GM12878 (cell line): ENCODE results near the gene ADA. TPM values are rescaled to one million over a fixed set of nuclear protein-coding genes. Genes with fewer than 3 reads are reported as not detected.

Experiments
- ATAC-seq: fragments of 200-7000 bp; cut with Tn5 transposase; 3 replicates; pipeline ENCODE4 v1.9.1; 2020; ENCODE audit warnings: mild to moderate bottlenecking, moderate library complexity
- BruUV-seq: library from RNA; stranded (reverse); fragments of 400-500 nt; replicated peaks from 2 replicates; lab custom pipeline; 2021; lab: Mats Ljungman, UMichigan
- CTCF ChIA-PET: fragments of 300-600 bp; sonication (Branson Sonifier 250); formaldehyde crosslinking; extraction: SDS; loops from one replicate; lab custom pipeline; 2021; ENCODE audit warnings: inconsistent platforms; lab: Yijun Ruan, JAX
- POLR2A ChIA-PET: fragments of 350-600 bp; formaldehyde crosslinking; extraction: SDS; loops from one replicate; lab custom pipeline; 2021; ENCODE audit warnings: inconsistent platforms; lab: Charles Lee
- RAD21 ChIA-PET: fragments of 300-600 bp; sonication (Branson Sonifier 250); formaldehyde crosslinking; loops from one replicate; lab custom pipeline; 2023; ENCODE audit warnings: antibody characterized with exemption; ENCODE audit not compliant: unreplicated experiment; lab: Charles Lee
- SMC1A ChIA-PET: fragments of 300-600 bp; sonication (Branson Sonifier 250); formaldehyde crosslinking; loops from one replicate; lab custom pipeline; 2023; ENCODE audit not compliant: unreplicated experiment, uncharacterized antibody; lab: Charles Lee
- DNase-seq: peaks from one replicate; pipeline ENCODE4 v3.0.0-alpha.2; 2011; ENCODE audit warnings: low read depth, low spot score
- FAIRE-seq: peaks from 3 replicates; lab custom pipeline; 2011; peaks lifted over from hg19 to GRCh38; lab: Jason Lieb, UNC
- H2AFZ ChIP-seq: 2 replicates; pipeline ENCODE4 v1.6.0; 2011; ENCODE audit warnings: low read depth, low read length, control low read depth; ENCODE audit not compliant: control insufficient read depth
- H3K27ac ChIP-seq: 2 replicates; pipeline ENCODE4 v1.5.1; 2011; ENCODE audit warnings: control low read depth; ENCODE audit not compliant: control insufficient read depth, insufficient read depth
- H3K27me3 ChIP-seq, 2 experiments: replicated peaks in 1 of 2; 2 replicates each; pipeline versions ENCODE4 v1.6.0 to v1.6.1; 2011; ENCODE audit warnings: low read length in 1 of 2; ENCODE audit not compliant: control insufficient read depth in 2 of 2, insufficient read depth in 2 of 2
- H3K36me3 ChIP-seq, 2 experiments: 2 replicates each; pipeline ENCODE4 v1.5.1; 2011; ENCODE audit warnings: low read length in 1 of 2; ENCODE audit not compliant: control insufficient read depth in 2 of 2, insufficient read depth in 2 of 2
- H3K4me1 ChIP-seq: 2 replicates; pipeline ENCODE4 v1.6.1; 2011; ENCODE audit warnings: mild to moderate bottlenecking, low read length, moderate library complexity, mixed read lengths; ENCODE audit not compliant: control insufficient read depth, insufficient read depth
- H3K4me2 ChIP-seq: 2 replicates; pipeline ENCODE4 v1.6.0; 2011; ENCODE audit warnings: control low read depth; ENCODE audit not compliant: control insufficient read depth, insufficient read depth
- H3K4me3 ChIP-seq: fragments of 200-600 bp; sonication (generic); 2 replicates; pipeline ENCODE4 v1.5.1; 2016
- H3K79me2 ChIP-seq: 2 replicates; pipeline ENCODE4 v1.6.0; 2011; ENCODE audit warnings: low read length; ENCODE audit not compliant: control insufficient read depth, insufficient read depth
- H3K9ac ChIP-seq: 2 replicates; pipeline ENCODE4 v1.8.0; 2011; ENCODE audit warnings: low read length, control low read depth, mixed read lengths; ENCODE audit not compliant: control insufficient read depth, insufficient read depth
- H3K9me3 ChIP-seq: replicated peaks from 3 replicates; pipeline ENCODE4 v1.5.1; 2011; ENCODE audit warnings: mild to moderate bottlenecking, low read length; ENCODE audit not compliant: control insufficient read depth, insufficient read depth
- H4K20me1 ChIP-seq: 2 replicates; pipeline ENCODE4 v1.6.0; 2011; ENCODE audit not compliant: control insufficient read depth, insufficient read depth
- HDGF ChIP-seq: fragments of 450-650 bp; IDR thresholded peaks from 2 replicates; pipeline ENCODE4 v1.6.1; 2016; ENCODE audit warnings: antibody characterized with exemption
- NRF1 ChIP-seq: conservative IDR thresholded peaks from 2 replicates; pipeline ENCODE4 v1.6.1; 2011; ENCODE audit warnings: mild to moderate bottlenecking, low read depth, low read length, improper control_type of control experiment
- RCOR1 ChIP-seq: conservative IDR thresholded peaks from 2 replicates; pipeline ENCODE4 v1.6.1; 2012; ENCODE audit warnings: low read depth, low read length, improper control_type of control experiment
- SMAD5 ChIP-seq: IDR thresholded peaks from 2 replicates; pipeline ENCODE4 v1.6.1; 2016; ENCODE audit warnings: antibody characterized with exemption, low read depth
- SP1 ChIP-seq: IDR thresholded peaks from one replicate; pipeline ENCODE4 v1.6.1; 2011; ENCODE audit warnings: low read depth, low read length
- SUPT20H ChIP-seq: IDR thresholded peaks from 2 replicates; pipeline ENCODE4 v1.6.1; 2011; ENCODE audit warnings: low read depth, mild to moderate bottlenecking, low read length, moderate library complexity, borderline replicate concordance; ENCODE audit not compliant: control insufficient read depth
- TAF1 ChIP-seq: IDR thresholded peaks from 2 replicates; pipeline ENCODE4 v1.6.1; 2011; ENCODE audit warnings: mild to moderate bottlenecking, low read depth, low read length, borderline replicate concordance
- TCF3 ChIP-seq: IDR thresholded peaks from 2 replicates; pipeline ENCODE4 v1.6.1; 2012; ENCODE audit warnings: low read depth, mild to moderate bottlenecking, low read length, borderline replicate concordance; ENCODE audit not compliant: insufficient read depth
- YY1 ChIP-seq: IDR thresholded peaks from 2 replicates; pipeline ENCODE4 v1.6.1; 2011; ENCODE audit warnings: low read depth, mild to moderate bottlenecking, low read length
- WGBS: methylation state at CpG from one replicate; pipeline ENCODE4 v1.1.6; 2016; ENCODE audit warnings: low lambda C conversion rate; ENCODE audit not compliant: insufficient replicate concordance, insufficient coverage; ENCODE audit errors: missing lambda C conversion rate; 5-methylcytosine and 5-hydroxymethylcytosine counted together
- in situ Hi-C: fragments of 300-500 bp; cut with MboI; formaldehyde crosslinking; loops from 9 replicates; pipeline ENCODE4 v1.14.3; 2018; ENCODE audit warnings: mixed read lengths
- intact Hi-C: fragments of 100-400 bp; cut with micrococcal nuclease; formaldehyde crosslinking; loops from one replicate; pipeline ENCODE4 v1.14.2; 2022; ENCODE audit not compliant: unreplicated experiment
- polyA plus RNA-seq, 11 experiments: library from polyadenylated mRNA; depleted of rRNA in 4 of 11; unstranded in 6 of 11; stranded (reverse) in 5 of 11; fragments of >200 nt; fragmentation: Nextera tagmentation in 4 of 11; fragmentation: Illumina TruSeq in 1 of 11; extraction: Ambion mirVana in 4 of 11; extraction: Trizol in 1 of 11; gene quantifications; 1 replicate in 1 of 11; 2 replicates in 10 of 11; pipeline versions ENCODE4 v1.2.1 to v1.2.3, GENCODE V29; 2011 to 2016; ENCODE audit warnings: inconsistent platforms in 2 of 11, missing spikeins in 2 of 11, low read depth in 1 of 11
- total RNA-seq, 4 experiments: library from RNA; depleted of rRNA in 3 of 4; stranded (reverse); fragments of >200 nt in 3 of 4; fragmentation: Illumina TruSeq in 1 of 4; extraction: Trizol in 1 of 4; gene quantifications; 2 replicates each; pipeline versions ENCODE4 v1.2.1 to v1.2.3, GENCODE V29; 2013 to 2021
- TF ChIP-seq, protein P1 (sequence below): IDR thresholded peaks from 2 replicates; pipeline ENCODE4 v1.6.1; 2011; ENCODE audit warnings: low read depth, mild to moderate bottlenecking, low read length, moderate library complexity, borderline replicate concordance; ENCODE audit errors: extremely low read depth
- TF ChIP-seq, protein P2 (sequence below): fragments of 450-650 bp; IDR thresholded peaks from 2 replicates; pipeline ENCODE4 v1.6.1; 2016; ENCODE audit warnings: mild to moderate bottlenecking, moderate library complexity, borderline replicate concordance
- TF ChIP-seq, protein P3 (sequence below): fragments of 450-650 bp; formaldehyde crosslinking; IDR thresholded peaks from 2 replicates; pipeline ENCODE4 v1.4.0; 2022; ENCODE audit warnings: mild to moderate bottlenecking, moderate library complexity

ADA gene
- total and polyA plus RNA-seq, 10 of the 15 experiments (the other 5 are each of a cell fraction or from before 2014, with no cell fraction given), result 40.9 to 217 (median 90.8) TPM

DNA sequence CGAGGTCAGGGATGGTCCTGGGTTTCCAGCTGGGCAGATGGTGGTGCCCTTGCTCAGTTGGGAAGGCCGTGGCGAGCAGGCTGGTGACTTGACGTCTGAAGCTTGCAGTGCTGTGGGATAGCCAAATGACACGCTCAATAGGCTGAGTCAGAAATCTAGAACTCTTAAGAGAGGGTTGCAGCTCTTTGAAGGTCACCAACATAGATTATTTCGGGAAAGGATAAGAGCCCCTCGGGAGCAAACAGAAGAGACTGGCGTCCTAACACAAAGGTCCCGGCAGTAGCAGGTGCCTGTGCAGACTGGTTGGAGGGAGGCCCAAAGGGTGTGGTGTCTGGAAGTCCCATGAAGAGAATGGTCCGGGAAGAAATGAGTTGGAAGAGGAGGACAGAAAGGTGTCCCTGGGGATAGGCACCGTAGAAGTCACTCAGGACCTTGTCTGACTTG lies 50.7 kb downstream of the ADA start (continued):
- TF ChIP-seq, protein P1, sequence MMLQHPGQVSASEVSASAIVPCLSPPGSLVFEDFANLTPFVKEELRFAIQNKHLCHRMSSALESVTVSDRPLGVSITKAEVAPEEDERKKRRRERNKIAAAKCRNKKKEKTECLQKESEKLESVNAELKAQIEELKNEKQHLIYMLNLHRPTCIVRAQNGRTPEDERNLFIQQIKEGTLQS, result no peak
- TF ChIP-seq SP1 (no peak), TCF3 (no peak), YY1 (no peak), SMAD5 (no peak)

DNA sequence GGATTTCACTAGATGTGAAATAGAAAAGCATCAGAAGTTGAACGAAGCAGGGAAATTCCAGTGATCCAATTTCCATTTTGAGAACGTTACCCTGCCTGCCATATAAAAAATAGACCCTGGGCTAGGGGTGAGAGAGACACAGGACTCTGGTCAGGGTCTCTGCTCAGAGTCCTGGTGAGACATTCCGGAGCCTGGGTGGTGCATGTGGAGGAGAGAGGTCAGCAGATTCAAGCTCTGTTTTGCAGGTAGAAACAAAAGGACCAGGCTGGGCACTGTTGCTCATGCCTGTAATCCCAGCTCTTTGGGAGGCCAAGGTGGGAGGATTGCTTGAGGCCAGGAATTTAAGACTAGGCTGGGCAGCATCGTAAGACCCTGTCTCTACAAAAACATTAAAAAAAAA lies 51.2 kb downstream of the ADA start:
- WGBS, result 40% methylated on average over 4 of the region's 4 CpGs
- intact Hi-C loops, result no loop called here
- peaks cover 17% of the 10 kb centered on the region for H3K4me1 ChIP-seq
- no peak for ATAC-seq
- H3K79me2 ChIP-seq, result no peaks in the 10 kb centered on the region
- H3K9me3 ChIP-seq, result no peaks in the 10 kb centered on the region
- ChIA-PET POLR2A (interaction anchor here (2.6 to 4.4 kb wide), 2 partner anchors 14 to 19 kb away, joined by 12 to 39 read pairs; partner anchors contain the start of gene PKIG), CTCF (interaction anchor here (0.9 to 10.5 kb wide), 4 partner anchors 10 to 83 kb away, joined by 3 to 141 read pairs (median 21); no protein-coding TSS in a partner anchor), SMC1A (interaction anchor here (3.7 to 9.7 kb wide), 5 partner anchors 9 to 84 kb away, joined by 25 to 144 read pairs (median 42); partner anchors contain the start of gene PKIG), RAD21 (interaction anchor here (0.8 to 4.0 kb wide), 2 partner anchors 14 to 125 kb away, joined by 3 to 28 read pairs; partner anchors contain the start of gene TTPAL)
- no peaks in the 10 kb centered on the region for H3K36me3 ChIP-seq
- H3K9ac ChIP-seq, result no peak overlapping the region
- H4K20me1 ChIP-seq, result no peaks in the 10 kb centered on the region
- in situ Hi-C loops, result loop anchor here (10.0 kb wide), 1 partner anchor 386 kb away; the partner anchor contains the start of gene OSER1
- no peaks in the 10 kb centered on the region for H3K27me3 ChIP-seq
- H3K4me2 ChIP-seq, result no peak overlapping the region
- no peak overlapping the region for H3K4me3 ChIP-seq
- BruUV-seq, result no TSS peak
- no peak for DNase-seq
- H3K27ac ChIP-seq, result no peak overlapping the region
- H2AFZ ChIP-seq, result no peak overlapping the region
- no peak for FAIRE-seq
- TF ChIP-seq, protein P2, sequence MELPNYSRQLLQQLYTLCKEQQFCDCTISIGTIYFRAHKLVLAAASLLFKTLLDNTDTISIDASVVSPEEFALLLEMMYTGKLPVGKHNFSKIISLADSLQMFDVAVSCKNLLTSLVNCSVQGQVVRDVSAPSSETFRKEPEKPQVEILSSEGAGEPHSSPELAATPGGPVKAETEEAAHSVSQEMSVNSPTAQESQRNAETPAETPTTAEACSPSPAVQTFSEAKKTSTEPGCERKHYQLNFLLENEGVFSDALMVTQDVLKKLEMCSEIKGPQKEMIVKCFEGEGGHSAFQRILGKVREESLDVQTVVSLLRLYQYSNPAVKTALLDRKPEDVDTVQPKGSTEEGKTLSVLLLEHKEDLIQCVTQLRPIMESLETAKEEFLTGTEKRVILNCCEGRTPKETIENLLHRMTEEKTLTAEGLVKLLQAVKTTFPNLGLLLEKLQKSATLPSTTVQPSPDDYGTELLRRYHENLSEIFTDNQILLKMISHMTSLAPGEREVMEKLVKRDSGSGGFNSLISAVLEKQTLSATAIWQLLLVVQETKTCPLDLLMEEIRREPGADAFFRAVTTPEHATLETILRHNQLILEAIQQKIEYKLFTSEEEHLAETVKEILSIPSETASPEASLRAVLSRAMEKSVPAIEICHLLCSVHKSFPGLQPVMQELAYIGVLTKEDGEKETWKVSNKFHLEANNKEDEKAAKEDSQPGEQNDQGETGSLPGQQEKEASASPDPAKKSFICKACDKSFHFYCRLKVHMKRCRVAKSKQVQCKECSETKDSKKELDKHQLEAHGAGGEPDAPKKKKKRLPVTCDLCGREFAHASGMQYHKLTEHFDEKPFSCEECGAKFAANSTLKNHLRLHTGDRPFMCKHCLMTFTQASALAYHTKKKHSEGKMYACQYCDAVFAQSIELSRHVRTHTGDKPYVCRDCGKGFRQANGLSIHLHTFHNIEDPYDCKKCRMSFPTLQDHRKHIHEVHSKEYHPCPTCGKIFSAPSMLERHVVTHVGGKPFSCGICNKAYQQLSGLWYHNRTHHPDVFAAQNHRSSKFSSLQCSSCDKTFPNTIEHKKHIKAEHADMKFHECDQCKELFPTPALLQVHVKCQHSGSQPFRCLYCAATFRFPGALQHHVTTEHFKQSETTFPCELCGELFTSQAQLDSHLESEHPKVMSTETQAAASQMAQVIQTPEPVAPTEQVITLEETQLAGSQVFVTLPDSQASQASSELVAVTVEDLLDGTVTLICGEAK, result no peak
- TF ChIP-seq RCOR1 (no peak), HDGF (no peak), SUPT20H (no peak), NRF1 (no peak), TAF1 (no peak)
- TF ChIP-seq, protein P3, sequence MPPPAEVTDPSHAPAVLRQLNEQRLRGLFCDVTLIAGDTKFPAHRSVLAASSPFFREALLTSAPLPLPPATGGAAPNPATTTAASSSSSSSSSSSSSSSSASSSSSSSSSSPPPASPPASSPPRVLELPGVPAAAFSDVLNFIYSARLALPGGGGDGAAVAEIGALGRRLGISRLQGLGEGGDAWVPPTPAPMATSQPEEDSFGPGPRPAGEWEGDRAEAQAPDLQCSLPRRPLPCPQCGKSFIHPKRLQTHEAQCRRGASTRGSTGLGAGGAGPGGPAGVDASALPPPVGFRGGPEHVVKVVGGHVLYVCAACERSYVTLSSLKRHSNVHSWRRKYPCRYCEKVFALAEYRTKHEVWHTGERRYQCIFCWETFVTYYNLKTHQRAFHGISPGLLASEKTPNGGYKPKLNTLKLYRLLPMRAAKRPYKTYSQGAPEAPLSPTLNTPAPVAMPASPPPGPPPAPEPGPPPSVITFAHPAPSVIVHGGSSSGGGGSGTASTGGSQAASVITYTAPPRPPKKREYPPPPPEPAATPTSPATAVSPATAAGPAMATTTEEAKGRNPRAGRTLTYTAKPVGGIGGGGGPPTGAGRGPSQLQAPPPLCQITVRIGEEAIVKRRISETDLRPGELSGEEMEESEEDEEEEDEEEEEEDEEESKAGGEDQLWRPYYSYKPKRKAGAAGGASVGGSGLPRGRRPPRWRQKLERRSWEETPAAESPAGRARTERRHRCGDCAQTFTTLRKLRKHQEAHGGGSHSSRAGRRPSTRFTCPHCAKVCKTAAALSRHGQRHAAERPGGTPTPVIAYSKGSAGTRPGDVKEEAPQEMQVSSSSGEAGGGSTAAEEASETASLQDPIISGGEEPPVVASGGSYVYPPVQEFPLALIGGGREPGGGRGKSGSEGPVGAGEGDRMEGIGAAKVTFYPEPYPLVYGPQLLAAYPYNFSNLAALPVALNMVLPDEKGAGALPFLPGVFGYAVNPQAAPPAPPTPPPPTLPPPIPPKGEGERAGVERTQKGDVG (CRISPR knock-in tag), result no peak
